Mucosa of gallbladder (tissue), 1 donor: ENCODE measurements around the gene EHMT1. TPM values are rescaled to one million over a fixed set of nuclear protein-coding genes. Genes with fewer than 3 reads are reported as not detected.
"Not testable (repeated sequence)": the region's sequence is repeated elsewhere in the genome, so short reads cannot be mapped to it uniquely, and the experiment has no call there.

ENCODE experiments used
- DNase-seq: peaks from one replicate; pipeline ENCODE4 v3.0.0-alpha.2; 2020; ENCODE audit warnings: low spot score
- total RNA-seq: library from RNA; stranded (reverse); gene quantifications from one replicate; pipeline ENCODE4 v1.2.1, GENCODE V29; 2021
- donor health status: DM: no; HTN: no; CAD: no.

EHMT1 gene
- total RNA-seq, 1 donor from 2014 or later: 100 TPM

GRCh38 chr9:137884547-137884946 lies 265.7 kb downstream of the EHMT1 start:
- not testable (repeated sequence) for DNase-seq

- not testable (repeated sequence) for DNase-seq
These were observed 266.3 kb downstream of the EHMT1 start for GRCh38 chr9:137885121-137885520.

Other genes starting within 250 kb of the EHMT1 start
- 47.6 TPM for gene EXD3, start 195.8 kb upstream of the EHMT1 start, total RNA-seq
- gene NOXA1, start 195.6 kb upstream of the EHMT1 start, total RNA-seq: 36.7 TPM
- 27.9 TPM for gene ENTPD8, start 177.6 kb upstream of the EHMT1 start, total RNA-seq
- 69.6 TPM for gene NSMF, start 159.7 kb upstream of the EHMT1 start, total RNA-seq
- 16.5 TPM for gene PNPLA7, start 68.6 kb upstream of the EHMT1 start, total RNA-seq
- 86.8 TPM for gene MRPL41, start 67.1 kb upstream of the EHMT1 start, total RNA-seq
- 33.9 TPM for gene DPH7, start 40.1 kb upstream of the EHMT1 start, total RNA-seq
- gene ZMYND19, start 28.5 kb upstream of the EHMT1 start, total RNA-seq: 22.2 TPM
- gene ARRDC1, start 13.3 kb upstream of the EHMT1 start, total RNA-seq: 134 TPM